Keratinocyte (primary cell): ENCODE data around the gene CCDC194.

ENCODE experiments used
- CTCF ChIP-seq, 3 experiments: IDR thresholded peaks in 1 of 3; conservative IDR thresholded peaks in 1 of 3; optimal IDR thresholded peaks in 1 of 3; 2 replicates in 2 of 3; 3 replicates in 1 of 3; pipeline versions ENCODE3 to v1.5.1; 2011; ENCODE audit warnings: low read length in 3 of 3, mild to moderate bottlenecking in 3 of 3, moderate library complexity in 2 of 3, control low read depth in 1 of 3, inconsistent platforms in 1 of 3; ENCODE audit not compliant: insufficient read depth in 2 of 3; ENCODE audit errors: extremely low read depth in 1 of 3
- EZH2 ChIP-seq: IDR thresholded peaks from one replicate; pipeline ENCODE4 v1.6.1; 2012; ENCODE audit warnings: inconsistent platforms, mild to moderate bottlenecking, low read length, moderate library complexity

- TF ChIP-seq CTCF (optimal IDR thresholded peaks at IDR 0.05 in 1 of 3, IDR thresholded peaks at IDR 0.05 in 1 of 3, conservative IDR thresholded peaks at IDR 0.05 in 1 of 3; ENCODE audit: extremely low read depth in 1 of 3, insufficient read depth in 2 of 3, low read length in 3 of 3), result no peak
- no peak for TF ChIP-seq EZH2
These were observed 24.7 kb upstream of the CCDC194 start for GRCh38 chr19:17418710-17419109.
